ENCODE data around the gene KLHL11. TPM values are rescaled to one million over a fixed set of nuclear protein-coding genes. Genes with fewer than 3 reads are reported as not detected.

Gene KLHL11
- total and polyA plus RNA-seq, 9 of the 15 experiments (the other 6 are each of a cell fraction or from before 2014, with no cell fraction given), result 0.20 to 17.0 (median 10.3) TPM

GRCh38 chr17:41835800-41836549, 29.2 kb downstream of the KLHL11 start, which contains the start of gene NT5C3B:
TSS of gene NT5C3B (minus strand) at chr17:41836232. CDS start at chr17:41836193, 39 bp downstream.
- Histone ChIP-seq H3K9me1 (ENCODE audit: control insufficient read depth, insufficient read depth, low read length) (no peaks in the 10 kb centered on the region), H3K4me2 (ENCODE audit: insufficient read depth, low read length) (peak within 1 kb of the TSS; percentile 89), H3K27ac (ENCODE audit: extremely low read depth, low read depth, low read length) (peak within 1 kb of the TSS; percentile 56), H2AFZ (ENCODE audit: low read depth, low read length) (peak within 1 kb of the TSS; percentile 92), H4K20me1 (replicated peaks; ENCODE audit: control insufficient read depth, insufficient read depth, low read length) (no peaks in the 10 kb centered on the region), H3K27me3 (ENCODE audit: control insufficient read depth in 2 of 2, insufficient read depth in 2 of 2, low read length in 2 of 2) (no peaks in the 10 kb centered on the region), H3K9ac (ENCODE audit: insufficient read depth in 1 of 2, low read depth in 2 of 2, low read length in 2 of 2) (peak within 1 kb of the TSS; percentile 72 to 96), H3K36me3 (ENCODE audit: control insufficient read depth, insufficient read depth, low read length) (peaks cover 30% of the 10 kb centered on the region; the same call in 2 of the 3 replicates), H3K4me1 (replicated peaks in 1 of 2; ENCODE audit: control insufficient read depth in 2 of 2, insufficient read depth in 2 of 2, low read length in 2 of 2) (peaks cover 7 to 15% of the 10 kb centered on the region in 2 experiments; a peak in 4 of 5 replicates), H3K4me3 (peak within 1 kb of the TSS; percentile 77), H3K79me2 (ENCODE audit: control insufficient read depth, insufficient read depth, low read length) (peaks cover 17% of the 10 kb centered on the region), H3K9me3 (replicated peaks; ENCODE audit: control insufficient read depth, insufficient read depth, low read depth, low read length) (no peaks in the 10 kb centered on the region)
- ChIA-PET POLR2A (interaction anchor here (0.6 to 2.1 kb wide), 5 partner anchors 12 to 342 kb away, joined by 3 to 6 read pairs (median 3); no protein-coding TSS in a partner anchor), CTCF (ENCODE audit: low intra/inter-chr PET ratio) (no interaction called here)
- WGBS (ENCODE audit: insufficient coverage, low coverage, missing lambda C conversion rate), result under 1% methylated on average over 38 of the region's 72 CpGs
- ATAC-seq (peak; percentile 95), DNase-seq (ENCODE audit: extremely low read depth in 1 of 4, low spot score in 3 of 4) (peak; percentile 74 to 96 (median 94)), FAIRE-seq (no peak)
- BruUV-seq (replicated peaks), result no TSS peak
- in situ Hi-C loops (cut with MboI), result no loop called here
- intact Hi-C loops (cut with micrococcal nuclease), result no loop called here
- TF ChIP-seq EP400 (IDR thresholded peaks at IDR 0.05) (peak; percentile 21; the same call in 1 of the 2 replicates), ZNF592 (IDR thresholded peaks at IDR 0.05) (0 out of 2 replicates have a peak, but pooled peaks have one; percentile 18), NCOR1 (IDR thresholded peaks at IDR 0.05) (no peak), POLR2A (conservative IDR thresholded peaks at IDR 0.05) (peak; percentile 68), NRF1 (conservative IDR thresholded peaks at IDR 0.05 in 1 of 2, IDR thresholded peaks at IDR 0.05 in 1 of 2) (peak; percentile 84 to 87), HNRNPL (IDR thresholded peaks at IDR 0.05; ENCODE audit: low read depth, low read length) (no peak), TFE3 (CRISPR knock-in tag; IDR thresholded peaks at IDR 0.05) (no peak), POLR2B (IDR thresholded peaks at IDR 0.05; ENCODE audit: low read depth, partially characterized antibody) (peak; percentile 39), STAG1 (CRISPR knock-in tag; IDR thresholded peaks at IDR 0.05; ENCODE audit: borderline replicate concordance) (no peak), ESRRA (IDR thresholded peaks at IDR 0.05; ENCODE audit: borderline replicate concordance, low read depth) (no peak), ZNF184 (CRISPR knock-in tag; IDR thresholded peaks at IDR 0.05) (no peak), VEZF1 (CRISPR knock-in tag; IDR thresholded peaks at IDR 0.05) (peak; percentile 89), BRF2 (IDR thresholded peaks at IDR 0.05; ENCODE audit: borderline replicate concordance, insufficient read depth, insufficient read length) (no peak)

Measured in K562 (cell line).